DND-41 (cell line): Measurements from ENCODE around the gene DCBLD2.

ENCODE experiments used
- EZH2 ChIP-seq: IDR thresholded peaks from 3 replicates; pipeline ENCODE4 v1.6.1; 2012; ENCODE audit warnings: borderline replicate concordance, low read depth, mild to moderate bottlenecking, moderate library complexity, low read length, inconsistent platforms; ENCODE audit not compliant: severe bottlenecking
- TF ChIP-seq, protein P1 (sequence below): IDR thresholded peaks from 2 replicates; pipeline ENCODE4 v1.5.1; 2012; ENCODE audit warnings: borderline replicate concordance, low read length, moderate library complexity, mild to moderate bottlenecking; ENCODE audit not compliant: poor library complexity, severe bottlenecking; ENCODE audit errors: extremely low read depth

DNA sequence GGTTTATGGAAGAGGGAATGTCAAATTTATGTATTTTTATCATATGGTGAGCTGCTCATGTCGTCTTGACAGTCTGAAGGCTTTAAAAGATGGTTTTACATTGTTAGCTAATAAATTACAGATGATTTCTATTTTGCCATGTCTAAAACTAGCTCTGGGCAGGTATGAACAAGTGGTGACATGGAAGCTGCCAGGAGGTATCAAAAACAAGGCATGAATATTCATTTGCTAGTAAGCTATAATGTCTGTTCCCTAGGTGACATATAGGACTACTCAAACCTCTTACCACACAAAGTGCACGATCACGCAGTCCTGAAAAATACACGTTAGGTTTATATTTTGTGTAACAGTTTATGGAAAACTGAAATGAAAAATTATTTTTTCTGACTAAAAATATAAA lies 103.6 kb downstream of the DCBLD2 start:
- TF ChIP-seq, protein P1, sequence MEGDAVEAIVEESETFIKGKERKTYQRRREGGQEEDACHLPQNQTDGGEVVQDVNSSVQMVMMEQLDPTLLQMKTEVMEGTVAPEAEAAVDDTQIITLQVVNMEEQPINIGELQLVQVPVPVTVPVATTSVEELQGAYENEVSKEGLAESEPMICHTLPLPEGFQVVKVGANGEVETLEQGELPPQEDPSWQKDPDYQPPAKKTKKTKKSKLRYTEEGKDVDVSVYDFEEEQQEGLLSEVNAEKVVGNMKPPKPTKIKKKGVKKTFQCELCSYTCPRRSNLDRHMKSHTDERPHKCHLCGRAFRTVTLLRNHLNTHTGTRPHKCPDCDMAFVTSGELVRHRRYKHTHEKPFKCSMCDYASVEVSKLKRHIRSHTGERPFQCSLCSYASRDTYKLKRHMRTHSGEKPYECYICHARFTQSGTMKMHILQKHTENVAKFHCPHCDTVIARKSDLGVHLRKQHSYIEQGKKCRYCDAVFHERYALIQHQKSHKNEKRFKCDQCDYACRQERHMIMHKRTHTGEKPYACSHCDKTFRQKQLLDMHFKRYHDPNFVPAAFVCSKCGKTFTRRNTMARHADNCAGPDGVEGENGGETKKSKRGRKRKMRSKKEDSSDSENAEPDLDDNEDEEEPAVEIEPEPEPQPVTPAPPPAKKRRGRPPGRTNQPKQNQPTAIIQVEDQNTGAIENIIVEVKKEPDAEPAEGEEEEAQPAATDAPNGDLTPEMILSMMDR = no peak
- TF ChIP-seq EZH2 = no peak
